Effector memory CD8-positive, alpha-beta T cell (primary cell): Measurements from ENCODE around the gene AAGAB.
"Not testable (repeated sequence)": the region's sequence is repeated elsewhere in the genome, so short reads cannot be mapped to it uniquely, and the experiment has no call there.

ENCODE experiments used
- ATAC-seq: fragments of 150-1000 bp; cut with Tn5 transposase; replicated peaks from 2 replicates; pipeline ENCODE4 v1.10.0; 2021; ENCODE audit warnings: mild to moderate bottlenecking, moderate library complexity
- DNase-seq, 3 experiments: peaks; one replicate each; pipeline ENCODE4 v3.0.0; 2021
- H3K27ac Mint-ChIP-seq, 2 donors: one replicate each; pipeline ENCODE4 v1.8.0; 2022; ENCODE audit warnings: mild to moderate bottlenecking in 2 of 2, mixed read lengths in 2 of 2, moderate library complexity in 2 of 2
- H3K27me3 Mint-ChIP-seq, 2 donors: one replicate each; pipeline ENCODE4 v1.8.0; 2022; ENCODE audit warnings: mixed read lengths in 2 of 2
- H3K36me3 Mint-ChIP-seq: one replicate; pipeline ENCODE4 v1.8.0; 2022; ENCODE audit warnings: mild to moderate bottlenecking, moderate library complexity, mixed read lengths; ENCODE audit not compliant: insufficient read depth
- H3K4me1 Mint-ChIP-seq, 2 donors: one replicate each; pipeline ENCODE4 v1.8.0; 2022; ENCODE audit warnings: low read depth in 2 of 2, mixed read lengths in 2 of 2
- H3K4me3 Mint-ChIP-seq, 2 donors: one replicate each; pipeline ENCODE4 v1.8.0; 2022; ENCODE audit warnings: mild to moderate bottlenecking in 2 of 2, mixed read lengths in 2 of 2, moderate library complexity in 2 of 2
- H3K9me3 Mint-ChIP-seq, 2 donors: one replicate each; pipeline ENCODE4 v1.8.0; 2022; ENCODE audit warnings: mixed read lengths in 2 of 2
- total RNA-seq, 9 experiments: gene quantifications; one replicate each; lab custom pipeline; 2026; lab: John Stamatoyannopoulos, UW

AAGAB gene, protein sequence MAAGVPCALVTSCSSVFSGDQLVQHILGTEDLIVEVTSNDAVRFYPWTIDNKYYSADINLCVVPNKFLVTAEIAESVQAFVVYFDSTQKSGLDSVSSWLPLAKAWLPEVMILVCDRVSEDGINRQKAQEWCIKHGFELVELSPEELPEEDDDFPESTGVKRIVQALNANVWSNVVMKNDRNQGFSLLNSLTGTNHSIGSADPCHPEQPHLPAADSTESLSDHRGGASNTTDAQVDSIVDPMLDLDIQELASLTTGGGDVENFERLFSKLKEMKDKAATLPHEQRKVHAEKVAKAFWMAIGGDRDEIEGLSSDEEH
- 43.2 to 95.4 (median 75.5) reads per million in 9 experiments for total RNA-seq

DNA sequence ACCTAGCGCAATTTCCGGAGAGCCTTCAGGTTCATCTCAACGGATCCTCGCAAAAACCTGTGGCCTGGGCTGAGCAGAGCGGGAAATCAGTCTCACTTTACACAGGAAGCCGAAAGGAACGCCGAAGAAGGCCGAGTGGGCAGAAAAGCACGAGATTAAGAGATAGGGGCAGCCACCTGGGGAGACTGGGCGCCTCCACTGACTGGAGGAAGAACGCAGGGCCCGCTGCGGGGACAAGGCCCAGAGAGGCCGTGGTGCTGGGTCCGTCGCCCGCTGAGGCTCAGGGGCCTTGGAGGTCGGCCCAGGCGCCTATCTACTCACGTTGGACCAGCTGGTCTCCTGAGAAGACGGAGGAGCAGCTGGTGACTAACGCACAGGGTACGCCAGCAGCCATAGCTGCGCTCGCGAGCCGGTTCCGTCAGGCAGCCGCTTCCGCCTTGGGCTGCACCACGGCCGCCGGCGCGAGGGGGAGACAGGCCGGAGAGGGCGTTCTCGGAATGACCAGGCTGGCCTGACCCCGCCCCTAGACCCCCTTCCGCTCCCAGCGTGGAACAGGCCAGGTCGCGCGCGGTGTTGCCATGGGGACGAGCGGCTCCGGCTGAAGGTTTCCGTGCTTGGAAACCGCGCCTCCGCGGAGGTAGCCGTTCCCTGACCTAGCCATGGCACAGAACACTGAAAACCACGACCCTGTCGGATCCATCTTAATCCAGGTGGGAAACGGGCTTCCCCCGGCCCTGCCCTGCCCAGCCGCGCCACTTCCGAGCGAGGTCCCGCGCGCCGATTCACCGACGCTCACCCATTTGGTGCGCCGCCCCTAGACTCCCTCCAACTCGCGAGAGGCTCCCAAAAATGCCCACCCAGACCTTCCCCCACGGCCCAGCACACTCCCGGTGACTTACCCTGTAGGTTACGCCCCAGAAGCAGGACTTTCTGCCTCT is at the start of gene AAGAB, which contains the start of gene IQCH:
Gene AAGAB (minus strand): TSS at position 424 of the 938 bp plus-strand sequence. CDS start 30 bp downstream, at position 394.
Gene IQCH (plus strand): TSS at position 549 of the 938 bp plus-strand sequence. CDS start 111 bp downstream, at position 660.
- no peaks in the 10 kb centered on the region for H3K27me3 Mint-ChIP-seq
- DNase-seq: peak; percentile 96 to 98 (median 97)
- peaks cover 14% of the 10 kb centered on the region for H3K36me3 Mint-ChIP-seq
- H3K27ac Mint-ChIP-seq: peak within 1 kb of the TSS; percentile 96 to 98
- peak; percentile 91 for ATAC-seq
- peak within 1 kb of the TSS; percentile 98 for H3K4me3 Mint-ChIP-seq
- peaks cover 28 to 41% of the 10 kb centered on the region in 2 donors for H3K4me1 Mint-ChIP-seq
- no peaks in the 10 kb centered on the region for H3K9me3 Mint-ChIP-seq

DNA sequence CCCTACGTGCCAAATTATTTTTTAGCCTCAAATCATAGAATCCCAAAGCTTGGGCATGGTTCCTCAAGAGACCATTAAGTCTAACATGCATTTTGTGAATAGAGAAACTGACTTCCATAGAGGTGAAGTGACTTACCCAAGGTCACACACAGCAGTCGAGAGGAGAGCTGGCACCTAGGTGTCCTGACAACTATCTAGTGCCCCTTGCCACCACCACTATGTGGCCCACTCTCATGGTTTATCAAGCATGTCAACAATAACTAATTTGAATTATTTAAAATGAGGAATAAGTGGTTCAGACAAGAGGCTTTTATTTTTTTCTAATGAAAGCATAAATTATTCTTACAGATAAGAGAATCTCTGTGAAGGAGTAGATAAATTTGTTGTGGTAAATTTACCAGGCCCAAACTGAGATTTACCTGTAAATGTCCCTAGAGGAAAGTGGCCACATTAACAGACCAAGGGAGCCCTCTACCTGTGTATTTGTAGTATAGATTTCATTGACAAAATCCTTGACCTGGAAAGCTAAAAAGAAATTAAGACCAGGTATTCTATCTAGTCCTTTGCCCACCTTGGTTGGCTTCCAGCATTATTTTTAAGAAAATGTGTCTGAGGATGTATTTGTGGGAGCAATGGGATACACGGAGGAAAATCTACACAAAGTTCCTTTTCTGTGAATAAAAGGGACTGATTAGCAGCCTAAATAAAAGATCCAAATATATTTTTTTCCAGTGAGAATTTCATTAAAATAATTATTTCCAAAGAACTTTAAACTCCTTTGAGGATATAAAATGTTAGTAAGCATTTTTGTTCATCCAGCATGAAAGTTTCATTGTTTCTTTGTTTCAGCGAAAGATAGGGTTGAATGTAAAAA is 49.3 kb upstream of the AAGAB start:
- H3K4me3 Mint-ChIP-seq: no peak overlapping the region
- H3K4me1 Mint-ChIP-seq: no peaks in the 10 kb centered on the region
- ATAC-seq: peak; percentile 43
- no peaks in the 10 kb centered on the region for H3K9me3 Mint-ChIP-seq
- H3K36me3 Mint-ChIP-seq: no peaks in the 10 kb centered on the region
- peak; percentile 10 to 27 (median 24) for DNase-seq
- H3K27me3 Mint-ChIP-seq: no peaks in the 10 kb centered on the region
- H3K27ac Mint-ChIP-seq: no peak overlapping the region

DNA sequence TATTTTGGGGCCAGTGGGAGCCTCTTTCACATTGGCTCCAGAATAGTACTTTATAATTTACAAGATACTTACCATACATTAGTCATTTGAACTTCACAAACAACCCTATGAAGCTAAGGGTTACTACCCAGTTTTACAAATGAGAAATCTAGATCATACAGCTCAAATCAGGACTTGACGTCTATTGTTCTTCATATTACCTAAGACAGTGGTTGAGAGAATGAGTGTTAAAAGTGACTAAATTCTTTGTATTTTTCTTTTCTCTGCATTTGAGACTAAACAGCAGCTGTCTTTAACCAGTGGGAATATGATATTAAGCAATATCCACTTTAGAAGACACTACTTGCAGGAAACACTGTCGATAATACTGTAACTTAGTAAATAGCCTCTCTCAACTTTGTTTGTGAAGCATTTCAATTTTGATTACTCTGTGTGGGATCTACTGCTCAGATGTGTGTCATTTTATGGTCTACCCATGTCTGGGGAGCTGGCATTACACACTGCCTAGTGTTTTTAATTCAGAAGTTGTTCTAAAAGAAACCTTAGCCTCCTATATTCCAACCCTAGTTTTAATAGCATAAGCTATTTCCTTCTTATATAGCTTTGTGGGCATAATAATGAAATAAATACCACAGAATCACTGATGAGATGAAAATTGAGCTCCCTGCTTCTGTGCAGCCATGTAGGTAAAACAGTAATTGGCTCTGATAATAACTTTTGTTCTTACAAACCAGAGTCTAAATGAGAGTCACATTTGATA is 46.0 kb upstream of the AAGAB start:
- DNase-seq: no peak
- H3K9me3 Mint-ChIP-seq: no peaks in the 10 kb centered on the region
- no peaks in the 10 kb centered on the region for H3K4me1 Mint-ChIP-seq
- no peak overlapping the region for H3K27ac Mint-ChIP-seq
- H3K4me3 Mint-ChIP-seq: no peak overlapping the region
- no peaks in the 10 kb centered on the region for H3K27me3 Mint-ChIP-seq
- H3K36me3 Mint-ChIP-seq: no peaks in the 10 kb centered on the region
- ATAC-seq: no peak

DNA sequence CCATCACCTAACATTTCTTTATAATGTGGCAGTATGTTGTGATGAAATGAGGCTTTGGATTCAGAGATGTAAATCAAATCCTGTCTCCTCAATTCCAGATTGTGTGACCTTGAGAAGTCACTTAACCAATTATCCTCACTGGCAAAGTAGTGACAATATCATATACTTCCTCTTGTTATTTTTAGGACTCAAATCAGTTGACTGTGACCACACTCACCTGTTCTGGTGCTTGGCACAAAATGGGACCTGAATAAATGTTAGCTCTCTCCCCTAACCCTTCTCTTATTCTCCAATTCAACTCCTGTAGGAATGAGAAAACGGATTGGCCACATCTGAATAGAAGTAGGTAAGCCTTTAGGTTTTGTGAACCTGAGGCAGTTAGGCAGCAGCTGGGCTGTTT is 42.2 kb upstream of the AAGAB start:
- Mint-ChIP-seq H3K36me3 (no peaks in the 10 kb centered on the region), H3K27ac (no peak overlapping the region), H3K9me3 (no peaks in the 10 kb centered on the region), H3K27me3 (no peaks in the 10 kb centered on the region), H3K4me1 (no peaks in the 10 kb centered on the region), H3K4me3 (no peak overlapping the region)
- ATAC-seq (no peak), DNase-seq (no peak)

DNA sequence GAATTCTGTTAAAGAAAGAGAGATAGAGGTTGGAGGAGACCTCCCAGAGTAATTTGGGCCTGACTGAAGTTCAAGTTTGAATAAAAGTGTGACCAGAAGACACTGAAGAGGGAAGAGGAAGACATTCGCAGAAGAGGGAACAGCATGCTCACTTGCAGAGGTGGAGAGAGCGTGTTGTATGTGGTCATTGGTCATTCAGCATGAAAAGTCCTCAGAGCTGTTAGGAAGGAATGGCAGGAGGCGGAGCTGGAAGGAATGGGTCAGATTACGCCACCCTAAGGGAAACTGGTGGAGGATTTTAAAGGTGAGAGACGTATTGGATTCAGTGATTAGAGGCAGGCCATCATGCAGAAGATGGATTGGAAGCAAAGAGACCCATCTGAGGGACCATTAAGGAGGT is 41.7 kb upstream of the AAGAB start:
- Mint-ChIP-seq H3K27ac (no peak overlapping the region), H3K4me1 (no peaks in the 10 kb centered on the region), H3K27me3 (no peaks in the 10 kb centered on the region), H3K36me3 (no peaks in the 10 kb centered on the region), H3K4me3 (no peak overlapping the region), H3K9me3 (no peaks in the 10 kb centered on the region)
- ATAC-seq (no peak), DNase-seq (no peak)

DNA sequence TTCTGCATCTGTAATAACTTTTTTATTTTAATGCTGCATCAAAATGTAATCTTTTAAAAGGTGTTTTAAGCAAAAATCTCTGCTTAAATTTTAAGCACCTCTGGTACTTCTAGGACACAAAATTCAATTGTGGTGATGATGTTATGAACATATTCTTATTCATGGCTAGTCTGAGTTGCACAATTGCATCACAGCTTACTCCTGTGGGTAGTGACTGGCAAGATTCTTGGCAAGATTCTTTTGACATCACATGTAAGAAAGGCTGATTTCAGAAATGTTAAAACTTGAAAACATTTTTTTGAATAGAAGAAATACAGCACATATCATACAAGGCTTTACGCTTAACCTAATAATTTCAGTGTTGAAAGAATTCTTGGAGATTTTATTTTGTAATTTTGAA is 35.9 kb upstream of the AAGAB start:
- DNase-seq: no peak
- H3K27ac Mint-ChIP-seq: no peak overlapping the region
- H3K36me3 Mint-ChIP-seq: no peaks in the 10 kb centered on the region

DNA sequence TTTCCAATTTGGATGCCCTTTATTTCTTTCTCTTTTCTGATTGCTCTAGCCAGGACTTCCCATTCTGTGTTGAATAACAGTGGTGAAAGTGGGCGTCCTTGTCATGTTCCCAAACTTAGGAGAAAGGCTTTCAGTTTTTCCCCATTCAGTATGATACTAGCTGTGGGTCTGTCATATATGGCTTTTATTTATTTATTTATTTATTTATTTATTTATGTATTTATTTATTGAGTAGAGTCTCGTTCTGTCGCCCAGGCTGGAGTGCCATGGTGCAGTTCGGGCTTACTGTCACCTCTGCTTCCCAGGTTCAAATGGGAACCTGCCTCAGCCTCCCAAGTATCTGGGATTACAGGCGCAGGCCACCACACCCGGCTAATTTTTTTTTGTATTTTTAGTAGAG is 31.9 kb upstream of the AAGAB start:
- H3K27me3 Mint-ChIP-seq, ATAC-seq, H3K9me3 Mint-ChIP-seq, H3K27ac Mint-ChIP-seq, H3K4me1 Mint-ChIP-seq, H3K36me3 Mint-ChIP-seq, H3K4me3 Mint-ChIP-seq, DNase-seq: not testable (repeated sequence)

More for the DNA sequence above, 35.9 kb upstream of the AAGAB start:
- H3K27me3 Mint-ChIP-seq: no peaks in the 10 kb centered on the region
- no peaks in the 10 kb centered on the region for H3K4me1 Mint-ChIP-seq
- ATAC-seq: no peak
- H3K4me3 Mint-ChIP-seq: no peak overlapping the region
- H3K9me3 Mint-ChIP-seq: no peaks in the 10 kb centered on the region

DNA sequence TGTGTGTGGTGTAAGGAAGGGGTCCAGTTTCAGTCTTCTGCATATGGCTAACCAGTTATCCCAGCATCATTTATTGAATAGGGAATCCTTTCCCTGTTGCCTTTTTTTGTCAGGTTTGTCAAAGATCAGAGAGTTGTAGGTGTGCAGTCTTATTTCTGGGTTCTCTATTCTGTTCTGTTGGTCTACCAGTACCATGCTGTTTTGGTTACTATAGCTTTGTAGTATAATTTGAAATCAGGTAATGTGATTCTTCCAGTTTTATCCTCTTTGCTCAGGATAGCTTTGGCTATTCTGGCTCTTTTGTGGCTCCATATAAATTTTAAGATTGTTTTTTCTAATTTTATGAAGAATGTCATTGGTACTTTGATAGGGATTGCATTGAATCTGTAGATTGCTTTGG is 31.2 kb upstream of the AAGAB start:
- H3K27ac Mint-ChIP-seq, H3K27me3 Mint-ChIP-seq, H3K4me3 Mint-ChIP-seq, H3K9me3 Mint-ChIP-seq, DNase-seq, ATAC-seq, H3K4me1 Mint-ChIP-seq, H3K36me3 Mint-ChIP-seq: not testable (repeated sequence)

DNA sequence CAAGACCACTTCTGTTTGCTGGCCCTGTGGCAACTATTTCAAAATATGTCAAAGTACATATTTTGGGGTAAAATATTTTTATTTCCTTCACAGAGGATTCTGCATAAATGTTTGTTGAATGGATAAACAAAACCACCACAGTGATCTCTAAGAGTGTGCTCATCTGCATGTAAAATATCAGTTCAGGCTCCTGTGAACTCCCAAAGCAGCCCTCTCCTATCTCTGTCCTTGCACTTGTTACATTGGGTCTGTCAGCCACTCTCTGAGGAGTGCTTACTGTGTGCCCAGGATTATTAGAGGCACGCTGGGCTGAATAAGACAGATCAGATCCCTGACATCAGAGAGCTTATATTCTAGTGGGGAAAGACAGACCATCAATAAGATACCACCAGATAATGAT is 27.3 kb upstream of the AAGAB start:
- H3K4me1 Mint-ChIP-seq: no peaks in the 10 kb centered on the region
- H3K27ac Mint-ChIP-seq: no peak overlapping the region
- peaks cover 0 to 19% of the 10 kb centered on the region in 2 donors for H3K27me3 Mint-ChIP-seq
- H3K36me3 Mint-ChIP-seq: no peaks in the 10 kb centered on the region
- no peak overlapping the region for H3K4me3 Mint-ChIP-seq
- ATAC-seq: no peak
- no peak for DNase-seq
- no peaks in the 10 kb centered on the region for H3K9me3 Mint-ChIP-seq

DNA sequence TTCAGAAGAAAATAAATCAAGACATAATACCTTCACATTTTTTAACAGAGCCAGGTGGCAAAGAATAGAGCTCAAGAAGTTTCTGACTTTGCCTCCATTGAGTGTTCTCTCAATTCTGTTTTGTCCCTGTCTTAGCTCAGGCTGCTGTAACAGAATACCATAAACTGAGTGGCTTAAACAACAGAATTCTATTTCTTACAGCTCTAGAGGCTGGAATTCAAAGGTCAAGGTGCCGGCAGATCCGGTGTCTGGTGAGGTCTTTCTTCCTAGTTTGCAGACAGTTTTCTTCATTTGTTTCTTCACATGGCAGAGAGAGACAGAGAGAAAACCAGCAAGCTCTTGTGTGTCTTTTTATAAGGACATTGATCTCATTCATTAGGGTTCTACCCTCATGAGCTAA is 25.8 kb upstream of the AAGAB start:
- DNase-seq (no peak), ATAC-seq (no peak)
- peaks cover 0 to 19% of the 10 kb centered on the region in 2 donors for H3K27me3 Mint-ChIP-seq
- H3K4me3 Mint-ChIP-seq: no peak overlapping the region
- H3K4me1 Mint-ChIP-seq: no peaks in the 10 kb centered on the region
- H3K36me3 Mint-ChIP-seq: no peaks in the 10 kb centered on the region
- no peaks in the 10 kb centered on the region for H3K9me3 Mint-ChIP-seq
- H3K27ac Mint-ChIP-seq: no peak overlapping the region

DNA sequence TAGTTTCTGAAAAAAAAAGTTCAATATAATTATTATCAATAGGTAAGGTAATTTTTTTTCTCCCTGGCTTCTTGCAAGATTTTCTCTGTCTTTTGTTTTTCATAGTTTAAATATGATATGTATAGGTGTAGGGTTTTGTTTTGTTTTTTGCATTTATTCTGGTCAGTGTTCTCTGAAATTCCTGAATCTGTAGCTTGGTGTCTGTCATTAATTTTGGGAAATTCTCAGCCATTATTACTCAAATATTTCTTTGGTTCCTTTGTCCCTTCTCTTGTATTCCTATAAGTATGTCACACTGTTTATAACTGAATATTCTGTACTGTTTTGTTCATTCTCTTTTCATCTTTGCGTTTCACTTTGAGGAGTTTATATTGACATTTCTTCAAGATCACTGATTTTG is 22.2 kb upstream of the AAGAB start:
- ATAC-seq (no peak), DNase-seq (no peak)
- H3K27ac Mint-ChIP-seq: no peak overlapping the region
- peaks cover 4 to 12% of the 10 kb centered on the region in 2 donors for H3K9me3 Mint-ChIP-seq
- H3K36me3 Mint-ChIP-seq: no peaks in the 10 kb centered on the region
- H3K27me3 Mint-ChIP-seq: peaks cover 8 to 19% of the 10 kb centered on the region in 2 donors
- no peak overlapping the region for H3K4me3 Mint-ChIP-seq
- H3K4me1 Mint-ChIP-seq: no peaks in the 10 kb centered on the region

DNA sequence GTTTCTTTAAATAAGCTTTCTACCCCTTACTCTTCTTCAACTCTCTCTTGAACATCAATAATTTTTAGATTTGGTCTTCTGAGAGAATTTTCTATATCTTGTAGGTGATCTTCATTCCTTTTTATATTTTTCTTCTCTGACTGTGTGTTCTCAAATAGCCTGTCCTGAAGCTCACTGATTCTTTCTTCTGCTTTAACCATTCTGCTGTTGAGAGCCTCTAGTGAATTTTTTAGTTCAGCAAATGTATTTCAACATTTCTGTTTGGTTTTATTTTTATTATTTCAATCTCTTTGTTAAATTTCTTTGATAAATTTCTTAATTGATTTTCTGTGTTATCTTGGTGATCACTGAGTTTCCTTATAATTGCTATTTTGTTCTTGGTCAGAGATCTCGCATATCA is 19.8 kb upstream of the AAGAB start:
- peaks cover 8 to 14% of the 10 kb centered on the region in 2 donors for H3K27me3 Mint-ChIP-seq

More for the DNA sequence above, 19.8 kb upstream of the AAGAB start:
- no peaks in the 10 kb centered on the region for H3K4me1 Mint-ChIP-seq
- H3K9me3 Mint-ChIP-seq: peaks cover 4 to 12% of the 10 kb centered on the region in 2 donors
- no peak overlapping the region for H3K4me3 Mint-ChIP-seq
- no peak for DNase-seq
- no peaks in the 10 kb centered on the region for H3K36me3 Mint-ChIP-seq
- no peak overlapping the region for H3K27ac Mint-ChIP-seq
- ATAC-seq: no peak
